ENCODE results near the gene ANXA9. TPM values are rescaled to one million over a fixed set of nuclear protein-coding genes. Genes with fewer than 3 reads are reported as not detected.

The ANXA9 gene
- total RNA-seq, 1 experiment from 2014 or later: not detected

DNA sequence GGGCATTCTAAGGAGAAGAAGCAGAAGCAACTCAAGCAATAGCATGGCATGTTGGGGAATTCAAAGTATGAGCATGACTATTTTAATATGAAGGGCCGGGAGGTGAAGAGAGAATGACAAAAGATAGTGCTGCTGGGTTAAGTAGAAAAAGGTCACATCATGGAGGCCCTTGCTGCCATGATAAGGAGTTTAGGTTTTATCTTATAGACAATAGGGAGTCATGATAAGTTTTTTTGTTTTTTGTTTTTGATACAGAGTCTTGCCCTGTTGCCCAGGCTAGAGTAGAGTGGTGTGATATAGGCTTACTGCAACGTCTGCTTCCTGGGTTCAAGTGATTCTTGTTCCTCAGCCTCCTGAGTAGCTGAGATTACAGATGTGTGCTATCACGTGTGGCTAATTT, 57.4 kb downstream of the ANXA9 start:
- POLR2A ChIA-PET (ENCODE audit: low non-redundant PET): no interaction called here
- no TSS peak for BruUV-seq (replicated peaks)

GRCh38 chr1:151043163-151043562, 61.1 kb downstream of the ANXA9 start:
- H3K9me3 ChIP-seq (ENCODE audit: low read depth, low read length, poor library complexity, severe bottlenecking): no peaks in the 10 kb centered on the region
- intact Hi-C loops (cut with micrococcal nuclease; ENCODE audit: unreplicated experiment): no loop called here
- CTCF ChIA-PET: no interaction called here
- TF ChIP-seq EZH2 (IDR thresholded peaks at IDR 0.05; ENCODE audit: borderline replicate concordance, low read depth, low read length, poor library complexity, severe bottlenecking) (no peak), CTCF (conservative IDR thresholded peaks at IDR 0.05; ENCODE audit: low read depth, low read length) (no peak)
- DNase-seq (ENCODE audit: low spot score): no peak
- H3K27me3 ChIP-seq (replicated peaks; ENCODE audit: insufficient read depth, low read depth, low read length, poor library complexity): no peaks in the 10 kb centered on the region
- H3K4me1 ChIP-seq (ENCODE audit: insufficient read depth, low read length, poor library complexity, severe bottlenecking): no peaks in the 10 kb centered on the region
- H3K4me3 ChIP-seq (ENCODE audit: low read depth, low read length, poor library complexity, severe bottlenecking): no peak overlapping the region
- POLR2A ChIA-PET (ENCODE audit: low non-redundant PET): interaction anchor here (0.5 kb wide), 1 partner anchor 328 kb away, joined by 3 read pairs; no protein-coding TSS in a partner anchor
- no TSS peak for BruUV-seq (replicated peaks)
- no peak overlapping the region for H3K27ac ChIP-seq (ENCODE audit: low read depth, low read length, poor library complexity, severe bottlenecking)
- no peaks in the 10 kb centered on the region for H3K36me3 ChIP-seq (ENCODE audit: insufficient read depth, low read length, poor library complexity, severe bottlenecking)

More for the DNA sequence above, 57.4 kb downstream of the ANXA9 start:
- CTCF ChIA-PET: no interaction called here
- DNase-seq (ENCODE audit: low spot score): no peak
- Histone ChIP-seq H3K4me3 (ENCODE audit: low read depth, low read length, poor library complexity, severe bottlenecking) (no peak overlapping the region), H3K36me3 (ENCODE audit: insufficient read depth, low read length, poor library complexity, severe bottlenecking) (peaks cover 2% of the 10 kb centered on the region), H3K27ac (ENCODE audit: low read depth, low read length, poor library complexity, severe bottlenecking) (no peak overlapping the region), H3K4me1 (ENCODE audit: insufficient read depth, low read length, poor library complexity, severe bottlenecking) (no peaks in the 10 kb centered on the region), H3K9me3 (ENCODE audit: low read depth, low read length, poor library complexity, severe bottlenecking) (no peaks in the 10 kb centered on the region), H3K27me3 (replicated peaks; ENCODE audit: insufficient read depth, low read depth, low read length, poor library complexity) (no peaks in the 10 kb centered on the region)
- intact Hi-C loops (cut with micrococcal nuclease; ENCODE audit: unreplicated experiment): no loop called here
- no peak for TF ChIP-seq CTCF (conservative IDR thresholded peaks at IDR 0.05; ENCODE audit: low read depth, low read length)
- no peak for TF ChIP-seq EZH2 (IDR thresholded peaks at IDR 0.05; ENCODE audit: borderline replicate concordance, low read depth, low read length, poor library complexity, severe bottlenecking)

Other genes with a start within 250 kb of the ANXA9 start
- gene CTSS, start 216.5 kb upstream of the ANXA9 start, total RNA-seq (2021): 3.5 and 5.4 TPM in 2 replicates
- gene CTSK, start 174.0 kb upstream of the ANXA9 start, total RNA-seq (2021): 12.3 and 14.3 TPM in 2 replicates
- 31.2 and 38.2 TPM in 2 replicates for gene ARNT, start 105.7 kb upstream of the ANXA9 start, total RNA-seq (2021)
- not detected in 2 replicates for gene CTXND2, start 95.2 kb upstream of the ANXA9 start, total RNA-seq (2021)
- gene SETDB1, start 55.9 kb upstream of the ANXA9 start, total RNA-seq (2021): 66.5 and 71.0 TPM in 2 replicates
- 222 and 239 TPM in 2 replicates for gene CERS2, start 7.5 kb upstream of the ANXA9 start, total RNA-seq (2021)
- 11.6 and 16.9 TPM in 2 replicates for gene MINDY1, start 24.6 kb downstream of the ANXA9 start, total RNA-seq (2021)
- gene PRUNE1, start 26.2 kb downstream of the ANXA9 start, total RNA-seq (2021): 19.3 and 21.4 TPM in 2 replicates
- gene BNIPL, start 54.3 kb downstream of the ANXA9 start, total RNA-seq (2021): 1.5 and 3.5 TPM in 2 replicates
- gene C1orf56, start 65.5 kb downstream of the ANXA9 start, total RNA-seq (2021): 2.9 and 3.9 TPM in 2 replicates
- 57.5 and 63.8 TPM in 2 replicates for gene CDC42SE1, start 77.3 kb downstream of the ANXA9 start, total RNA-seq (2021)
- 91.9 and 108 TPM in 2 replicates for gene MLLT11, start 78.1 kb downstream of the ANXA9 start, total RNA-seq (2021)
- gene GABPB2, start 88.5 kb downstream of the ANXA9 start, total RNA-seq (2021): 11.1 and 12.5 TPM in 2 replicates
- 4.7 and 8.9 TPM in 2 replicates for gene SEMA6C, start 164.3 kb downstream of the ANXA9 start, total RNA-seq (2021)
- gene TNFAIP8L2, start 174.4 kb downstream of the ANXA9 start, total RNA-seq (2021): not detected in 2 replicates
- gene LYSMD1, start 183.6 kb downstream of the ANXA9 start, total RNA-seq (2021): 7.7 and 8.1 TPM in 2 replicates
- gene SCNM1, start 183.9 kb downstream of the ANXA9 start, total RNA-seq (2021): 57.5 and 59.6 TPM in 2 replicates
- gene TMOD4, start 193.7 kb downstream of the ANXA9 start, total RNA-seq (2021): 1.4 and 2.8 TPM in 2 replicates
- 113 and 114 TPM in 2 replicates for gene VPS72, start 207.9 kb downstream of the ANXA9 start, total RNA-seq (2021)
- gene PIP5K1A, start 216.3 kb downstream of the ANXA9 start, total RNA-seq (2021): 109 and 115 TPM in 2 replicates

All from A673 (cell line).